ENCODE results near the gene GOLGA8M.
"Not testable (repeated sequence)": the region's sequence is repeated elsewhere in the genome, so short reads cannot be mapped to it uniquely, and the experiment has no call there.

DNA sequence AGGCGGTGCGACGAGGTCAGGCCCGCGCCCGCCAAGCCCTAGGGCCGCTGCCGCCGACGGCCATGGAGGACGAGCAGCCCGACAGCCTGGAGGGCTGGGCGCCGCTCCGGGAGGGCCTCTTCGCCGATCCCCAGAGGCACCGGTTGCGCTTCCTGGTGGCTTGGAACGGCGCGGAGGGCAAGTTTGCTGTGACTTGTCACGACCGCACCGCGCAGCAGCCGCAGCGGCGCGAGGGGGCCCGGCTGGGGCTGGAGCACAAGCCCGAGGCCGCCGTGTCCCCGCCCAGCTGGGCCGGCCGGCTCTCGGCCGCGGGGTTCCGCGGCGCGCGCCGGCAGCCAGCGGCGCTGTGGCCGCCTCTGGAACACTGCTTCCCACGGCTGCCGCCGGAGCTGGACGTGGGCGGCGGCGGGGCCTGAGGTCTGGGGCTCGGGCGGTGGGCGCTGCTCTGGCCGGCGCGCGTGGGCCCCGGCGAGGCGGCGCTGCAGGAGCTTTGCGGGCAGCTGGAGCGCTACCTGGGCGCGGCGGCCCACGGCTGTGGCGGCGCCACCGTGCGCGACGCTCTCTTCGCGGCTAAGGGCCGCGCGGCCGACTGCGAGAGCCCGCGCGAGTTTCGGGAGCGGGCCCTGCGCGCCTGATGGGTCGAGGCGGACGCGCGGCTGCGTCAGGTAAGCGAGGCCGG is 25.4 kb upstream of the GOLGA8M start:
- TF ChIP-seq, protein P1, sequence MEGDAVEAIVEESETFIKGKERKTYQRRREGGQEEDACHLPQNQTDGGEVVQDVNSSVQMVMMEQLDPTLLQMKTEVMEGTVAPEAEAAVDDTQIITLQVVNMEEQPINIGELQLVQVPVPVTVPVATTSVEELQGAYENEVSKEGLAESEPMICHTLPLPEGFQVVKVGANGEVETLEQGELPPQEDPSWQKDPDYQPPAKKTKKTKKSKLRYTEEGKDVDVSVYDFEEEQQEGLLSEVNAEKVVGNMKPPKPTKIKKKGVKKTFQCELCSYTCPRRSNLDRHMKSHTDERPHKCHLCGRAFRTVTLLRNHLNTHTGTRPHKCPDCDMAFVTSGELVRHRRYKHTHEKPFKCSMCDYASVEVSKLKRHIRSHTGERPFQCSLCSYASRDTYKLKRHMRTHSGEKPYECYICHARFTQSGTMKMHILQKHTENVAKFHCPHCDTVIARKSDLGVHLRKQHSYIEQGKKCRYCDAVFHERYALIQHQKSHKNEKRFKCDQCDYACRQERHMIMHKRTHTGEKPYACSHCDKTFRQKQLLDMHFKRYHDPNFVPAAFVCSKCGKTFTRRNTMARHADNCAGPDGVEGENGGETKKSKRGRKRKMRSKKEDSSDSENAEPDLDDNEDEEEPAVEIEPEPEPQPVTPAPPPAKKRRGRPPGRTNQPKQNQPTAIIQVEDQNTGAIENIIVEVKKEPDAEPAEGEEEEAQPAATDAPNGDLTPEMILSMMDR (IDR thresholded peaks at IDR 0.05; ENCODE audit: low read depth, low read length, poor library complexity, severe bottlenecking) = not testable (repeated sequence)
- TF ChIP-seq EZH2phosphoT487 (IDR thresholded peaks at IDR 0.05; ENCODE audit: borderline replicate concordance, low read length) = not testable (repeated sequence)
